Activated naive CD8-positive, alpha-beta T cell (primary cell): ENCODE results near the gene B3GNT5.

Source experiments
- H3K27ac Mint-ChIP-seq: one replicate; pipeline ENCODE4 v1.8.0; 2021; ENCODE audit warnings: mixed read lengths
- H3K27me3 Mint-ChIP-seq: one replicate; pipeline ENCODE4 v1.8.0; 2021; ENCODE audit warnings: mixed read lengths
- H3K36me3 Mint-ChIP-seq: one replicate; pipeline ENCODE4 v1.8.0; 2021; ENCODE audit warnings: mixed read lengths
- H3K4me1 Mint-ChIP-seq: one replicate; pipeline ENCODE4 v1.8.0; 2021; ENCODE audit warnings: low read depth, mixed read lengths
- H3K4me3 Mint-ChIP-seq: one replicate; pipeline ENCODE4 v1.8.0; 2021; ENCODE audit warnings: mild to moderate bottlenecking, mixed read lengths
- H3K9me3 Mint-ChIP-seq: one replicate; pipeline ENCODE4 v1.8.0; 2021; ENCODE audit warnings: low read depth, mixed read lengths

The B3GNT5 gene

GRCh38 chr3:183252973-183253527 lies at the start of gene B3GNT5:
B3GNT5 (plus strand) TSS chr3:183253253; CDS start chr3:183269799, 16,546 bp downstream.
- Mint-ChIP-seq H3K9me3 (no peaks in the 10 kb centered on the region), H3K27ac (peak within 1 kb of the TSS; percentile 83), H3K4me3 (peak within 1 kb of the TSS; percentile 86), H3K4me1 (peaks cover 25% of the 10 kb centered on the region), H3K27me3 (peaks cover 3% of the 10 kb centered on the region), H3K36me3 (peaks cover 13% of the 10 kb centered on the region)

DNA sequence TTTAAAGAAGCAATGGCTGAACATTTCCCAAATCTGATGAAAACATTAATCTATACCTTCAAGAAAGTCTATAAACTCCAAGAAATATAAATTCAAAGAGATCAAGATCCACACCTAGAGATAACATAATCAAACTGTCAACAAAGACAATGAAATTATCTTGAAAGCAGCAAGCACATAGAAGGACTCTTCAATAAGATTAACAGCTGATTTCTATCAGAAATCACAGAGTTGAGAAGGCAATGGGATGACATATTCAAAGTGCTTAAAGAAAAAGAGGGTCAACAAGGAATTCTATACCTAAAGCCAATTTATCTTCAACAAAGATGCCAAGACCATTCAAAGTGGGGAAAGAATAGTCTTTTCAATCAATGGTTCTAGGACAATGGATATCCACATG lies 49.4 kb upstream of the B3GNT5 start:
- no peaks in the 10 kb centered on the region for H3K27me3 Mint-ChIP-seq
- peaks cover 15% of the 10 kb centered on the region for H3K9me3 Mint-ChIP-seq
- H3K27ac Mint-ChIP-seq, result no peak overlapping the region
- peaks cover 37% of the 10 kb centered on the region for H3K4me1 Mint-ChIP-seq
- H3K36me3 Mint-ChIP-seq, result peaks cover 32% of the 10 kb centered on the region
- no peak overlapping the region for H3K4me3 Mint-ChIP-seq

GRCh38 chr3:183208260-183208659 lies 44.8 kb upstream of the B3GNT5 start:
- Mint-ChIP-seq H3K27ac (peak overlapping the region; percentile 92), H3K36me3 (peaks cover 29% of the 10 kb centered on the region), H3K27me3 (no peaks in the 10 kb centered on the region), H3K9me3 (peaks cover 7% of the 10 kb centered on the region), H3K4me3 (peak overlapping the region; percentile 48), H3K4me1 (peaks cover 58% of the 10 kb centered on the region)

DNA sequence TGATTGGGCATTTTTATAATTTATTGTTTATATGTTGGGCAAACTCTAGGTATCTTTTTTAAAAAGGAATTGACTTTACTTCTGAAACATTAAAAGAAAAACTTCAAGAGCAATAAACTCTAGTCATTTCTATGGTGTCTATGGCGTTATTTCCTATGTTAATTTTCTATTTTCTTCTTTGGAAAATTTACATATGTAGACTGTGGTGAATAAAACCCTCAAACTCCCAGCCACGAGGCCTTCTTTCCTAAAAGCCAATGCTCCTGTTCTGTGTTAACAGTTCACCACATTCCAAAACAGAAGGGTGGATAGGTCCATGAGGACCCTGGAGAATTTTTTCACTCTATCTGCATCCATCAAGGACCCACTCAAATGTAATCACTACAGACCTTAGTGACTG lies 44.3 kb upstream of the B3GNT5 start:
- peak overlapping the region; percentile 92 for H3K27ac Mint-ChIP-seq
- no peaks in the 10 kb centered on the region for H3K27me3 Mint-ChIP-seq
- H3K4me3 Mint-ChIP-seq, result peak overlapping the region; percentile 42
- peaks cover 24% of the 10 kb centered on the region for H3K36me3 Mint-ChIP-seq
- peaks cover 2% of the 10 kb centered on the region for H3K9me3 Mint-ChIP-seq
- peaks cover 56% of the 10 kb centered on the region for H3K4me1 Mint-ChIP-seq

GRCh38 chr3:183210341-183210740 lies 42.7 kb upstream of the B3GNT5 start:
- Mint-ChIP-seq H3K9me3 (no peaks in the 10 kb centered on the region), H3K27me3 (no peaks in the 10 kb centered on the region), H3K36me3 (peaks cover 20% of the 10 kb centered on the region), H3K4me1 (peaks cover 56% of the 10 kb centered on the region), H3K27ac (peak overlapping the region; percentile 89), H3K4me3 (peak overlapping the region; percentile 2)

DNA sequence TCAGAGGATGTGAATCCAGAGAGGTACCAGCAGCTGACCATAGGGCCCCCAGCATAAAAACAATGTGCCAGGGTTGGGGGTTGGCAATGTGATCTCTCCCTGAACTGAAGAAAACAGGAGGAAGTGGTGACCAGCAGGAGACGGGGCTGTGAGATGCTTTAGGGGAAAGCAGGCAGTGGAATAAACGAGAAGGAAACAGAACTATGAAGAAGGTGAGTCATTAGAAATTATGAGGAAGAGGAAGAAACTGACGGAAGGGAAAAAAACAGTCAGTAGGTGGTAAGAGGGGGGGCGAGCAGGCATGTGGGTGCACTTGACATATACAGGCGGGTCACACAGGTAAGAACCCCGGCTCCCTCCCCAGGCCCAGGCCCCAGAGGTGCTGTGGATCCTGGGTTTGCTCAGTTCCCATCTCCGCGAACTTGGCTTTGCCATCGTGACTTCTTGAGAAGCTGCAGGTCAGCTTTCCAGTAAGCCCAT lies 42.2 kb upstream of the B3GNT5 start:
- Mint-ChIP-seq H3K4me3 (peak overlapping the region; percentile 2), H3K27me3 (no peaks in the 10 kb centered on the region), H3K4me1 (peaks cover 56% of the 10 kb centered on the region), H3K36me3 (peaks cover 20% of the 10 kb centered on the region), H3K27ac (peak overlapping the region; percentile 89), H3K9me3 (no peaks in the 10 kb centered on the region)

DNA sequence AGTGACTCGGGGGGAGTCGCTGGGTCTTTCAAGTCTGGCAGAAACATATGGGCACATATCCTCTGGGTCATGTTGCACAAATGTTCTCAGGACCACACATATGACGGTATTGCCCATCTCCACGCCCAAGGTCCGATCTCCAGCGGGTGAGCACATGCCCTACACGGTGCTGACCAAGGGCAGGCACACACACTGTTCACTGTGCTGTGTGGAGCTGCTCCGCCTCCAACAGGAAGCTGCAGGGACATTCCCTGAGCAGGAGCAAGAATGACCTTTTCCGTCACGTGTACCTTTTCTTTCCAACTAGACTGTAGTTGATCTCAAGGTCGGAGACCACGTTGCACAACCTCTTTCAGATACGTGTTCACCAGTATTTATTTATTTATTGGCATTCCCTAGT lies 41.7 kb upstream of the B3GNT5 start:
- H3K36me3 Mint-ChIP-seq, result peaks cover 22% of the 10 kb centered on the region

GRCh38 chr3:183212096-183212495 lies 41.0 kb upstream of the B3GNT5 start:
- Mint-ChIP-seq H3K4me1 (peaks cover 48% of the 10 kb centered on the region), H3K27me3 (no peaks in the 10 kb centered on the region), H3K27ac (peak overlapping the region; percentile 89), H3K9me3 (no peaks in the 10 kb centered on the region), H3K4me3 (no peak overlapping the region), H3K36me3 (peaks cover 22% of the 10 kb centered on the region)

More for the DNA sequence above, 41.7 kb upstream of the B3GNT5 start:
- no peak overlapping the region for H3K4me3 Mint-ChIP-seq
- peak overlapping the region; percentile 89 for H3K27ac Mint-ChIP-seq
- no peaks in the 10 kb centered on the region for H3K27me3 Mint-ChIP-seq
- H3K9me3 Mint-ChIP-seq, result no peaks in the 10 kb centered on the region
- peaks cover 54% of the 10 kb centered on the region for H3K4me1 Mint-ChIP-seq

GRCh38 chr3:183212565-183212964 lies 40.5 kb upstream of the B3GNT5 start:
- Mint-ChIP-seq H3K36me3 (peaks cover 22% of the 10 kb centered on the region), H3K4me1 (peaks cover 43% of the 10 kb centered on the region)

DNA sequence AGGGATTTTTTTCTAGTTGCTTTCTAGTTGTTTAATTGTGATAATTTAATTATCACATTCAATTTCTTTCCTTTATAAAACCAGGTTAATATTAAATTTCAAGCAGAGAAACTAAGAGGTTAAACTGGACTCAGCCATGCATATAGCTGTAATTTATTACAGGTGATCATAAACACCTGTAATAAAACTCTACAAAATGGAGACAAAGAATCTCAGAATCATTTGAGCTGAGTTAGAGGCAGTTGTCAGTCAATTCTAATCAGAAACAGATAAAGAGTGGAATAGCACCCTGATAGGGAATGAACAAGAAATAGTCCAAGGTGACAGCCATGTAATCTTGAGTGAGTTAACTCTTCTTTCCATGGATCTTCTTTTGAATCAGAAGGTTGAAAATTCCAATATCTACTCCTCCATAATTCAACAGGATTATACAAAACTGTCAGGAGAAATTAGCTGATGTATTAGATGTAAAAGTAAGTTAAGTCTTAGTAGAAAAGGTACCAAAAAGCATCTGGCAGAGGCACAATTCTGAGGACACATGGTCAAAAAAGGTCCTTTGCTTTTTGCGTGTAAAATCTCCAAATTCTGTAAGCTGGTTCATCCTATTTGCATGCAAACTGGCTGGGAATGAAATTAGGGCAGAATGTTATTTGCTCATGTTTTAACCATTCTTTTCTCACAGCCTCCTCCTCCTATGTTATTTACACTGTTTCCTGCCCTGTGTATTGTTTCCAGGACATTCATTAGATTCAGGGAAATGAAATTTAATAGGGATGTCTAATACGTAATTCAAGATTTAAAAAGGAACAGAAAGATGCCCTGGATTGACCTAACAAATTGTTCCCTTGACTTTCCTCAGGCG lies 39.4 kb upstream of the B3GNT5 start:
- H3K4me1 Mint-ChIP-seq, result peaks cover 34% of the 10 kb centered on the region
- H3K27ac Mint-ChIP-seq, result no peak overlapping the region
- H3K27me3 Mint-ChIP-seq, result no peaks in the 10 kb centered on the region
- peaks cover 15% of the 10 kb centered on the region for H3K36me3 Mint-ChIP-seq
- H3K4me3 Mint-ChIP-seq, result no peak overlapping the region
- H3K9me3 Mint-ChIP-seq, result no peaks in the 10 kb centered on the region

More at GRCh38 chr3:183212565-183212964, 40.5 kb upstream of the B3GNT5 start:
- no peak overlapping the region for H3K4me3 Mint-ChIP-seq
- peak overlapping the region; percentile 89 for H3K27ac Mint-ChIP-seq
- no peaks in the 10 kb centered on the region for H3K9me3 Mint-ChIP-seq
- no peaks in the 10 kb centered on the region for H3K27me3 Mint-ChIP-seq

DNA sequence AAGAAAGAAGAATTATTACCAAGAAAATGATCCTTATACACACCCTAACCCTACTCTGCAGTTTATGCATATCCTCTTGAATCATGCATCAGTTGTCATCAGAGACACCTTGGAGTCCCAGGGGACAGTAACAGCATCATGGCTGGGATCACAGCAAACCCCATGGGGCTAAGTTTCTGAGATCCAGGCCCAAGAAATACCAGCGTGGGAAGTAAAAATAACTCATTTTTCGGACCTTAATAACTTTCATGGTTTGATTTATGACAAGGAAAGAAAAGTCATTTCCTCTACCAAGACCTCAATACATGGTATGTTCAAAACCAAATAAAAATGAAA lies 38.8 kb upstream of the B3GNT5 start:
- Mint-ChIP-seq H3K4me3 (no peak overlapping the region), H3K27me3 (no peaks in the 10 kb centered on the region)

GRCh38 chr3:183215591-183216202 lies 37.4 kb upstream of the B3GNT5 start:
- H3K9me3 Mint-ChIP-seq, result no peaks in the 10 kb centered on the region
- no peak overlapping the region for H3K4me3 Mint-ChIP-seq

More for the DNA sequence above, 38.8 kb upstream of the B3GNT5 start:
- peaks cover 33% of the 10 kb centered on the region for H3K4me1 Mint-ChIP-seq
- H3K36me3 Mint-ChIP-seq, result peaks cover 13% of the 10 kb centered on the region
- no peaks in the 10 kb centered on the region for H3K9me3 Mint-ChIP-seq
- no peak overlapping the region for H3K27ac Mint-ChIP-seq

DNA sequence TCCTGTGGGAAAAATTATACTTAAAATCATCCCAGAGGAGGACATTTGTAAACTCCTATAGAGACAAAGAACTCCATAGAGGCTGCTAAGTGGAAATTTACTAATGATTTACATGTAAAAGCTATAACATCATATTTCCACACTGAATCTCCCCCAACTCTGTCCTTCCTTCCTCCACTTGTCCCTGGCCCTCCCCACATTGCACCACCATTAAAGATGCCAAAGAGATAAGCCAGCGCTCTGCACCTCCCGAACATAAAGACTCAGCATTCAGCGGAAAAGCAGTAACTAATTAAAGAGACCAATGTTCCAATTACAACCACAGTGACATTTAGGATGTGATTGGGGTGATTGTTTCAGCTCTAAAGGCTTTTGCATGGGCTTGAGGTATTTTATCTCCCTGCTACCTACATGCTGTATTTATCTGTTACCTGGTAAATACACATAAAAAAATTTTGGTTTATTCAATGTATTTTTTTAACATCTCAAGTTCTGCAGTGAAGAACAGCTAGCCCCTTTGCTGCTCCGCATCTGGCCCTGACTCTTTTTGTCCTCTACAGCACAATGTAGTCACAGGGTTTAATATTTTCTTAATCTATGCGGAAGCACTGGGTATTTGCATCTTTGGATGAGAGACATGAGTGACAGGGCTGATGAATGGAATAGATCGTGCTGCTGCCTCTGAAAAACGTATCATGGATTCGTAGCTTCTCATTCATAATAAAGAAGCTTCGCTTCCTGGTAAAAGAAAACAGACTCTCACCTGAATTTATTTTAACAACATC lies 35.3 kb upstream of the B3GNT5 start:
- Mint-ChIP-seq H3K4me1 (peaks cover 6% of the 10 kb centered on the region), H3K36me3 (peaks cover 7% of the 10 kb centered on the region), H3K4me3 (no peak overlapping the region), H3K9me3 (no peaks in the 10 kb centered on the region), H3K27ac (no peak overlapping the region), H3K27me3 (no peaks in the 10 kb centered on the region)

More at GRCh38 chr3:183215591-183216202, 37.4 kb upstream of the B3GNT5 start:
- H3K27me3 Mint-ChIP-seq, result no peaks in the 10 kb centered on the region
- H3K36me3 Mint-ChIP-seq, result peaks cover 10% of the 10 kb centered on the region
- no peak overlapping the region for H3K27ac Mint-ChIP-seq
- peaks cover 23% of the 10 kb centered on the region for H3K4me1 Mint-ChIP-seq

- Mint-ChIP-seq H3K36me3 (peaks cover 7% of the 10 kb centered on the region), H3K4me3 (no peak overlapping the region), H3K27me3 (no peaks in the 10 kb centered on the region), H3K27ac (no peak overlapping the region), H3K4me1 (peaks cover 6% of the 10 kb centered on the region), H3K9me3 (no peaks in the 10 kb centered on the region)
Measured at GRCh38 chr3:183218826-183219225, 34.2 kb upstream of the B3GNT5 start.
